ENCODE data around the gene MSL2.

GRCh38 chr3:136149667-136150066 is 46.5 kb downstream of the MSL2 start:
- no peak for TF ChIP-seq CTCF (IDR thresholded peaks at IDR 0.05; ENCODE audit: low read length)
- no peak for TF ChIP-seq EZH2 (IDR thresholded peaks at IDR 0.05; ENCODE audit: borderline replicate concordance, low read length)

Measured in OCI-LY1 (cell line).